MCF 10A (cell line): Measurements from ENCODE around the gene HBG1. TPM values are rescaled to one million over a fixed set of nuclear protein-coding genes. Genes with fewer than 3 reads are reported as not detected.

Experiments used
- BruUV-seq: library from RNA; stranded (reverse); fragments of 400-500 nt; replicated peaks from 2 replicates; lab custom pipeline; 2021; lab: Mats Ljungman, UMichigan
- CTCF ChIA-PET: fragments of 300-600 bp; sonication (Branson Sonifier 250); formaldehyde crosslinking; extraction: SDS; loops from one replicate; lab custom pipeline; 2021; ENCODE audit warnings: antibody characterized with exemption, inconsistent platforms; lab: Yijun Ruan, JAX
- POLR2A ChIA-PET: fragments of 300-600, 350-650 bp; sonication (Branson Sonifier 250); formaldehyde crosslinking; extraction: SDS; loops from one replicate; lab custom pipeline; 2020; ENCODE audit warnings: antibody characterized with exemption, inconsistent platforms; lab: Yijun Ruan, JAX
- DNase-seq: peaks from one replicate; pipeline ENCODE4 v3.0.0-alpha.2; 2018; ENCODE audit not compliant: unreplicated experiment
- H3K27ac Mint-ChIP-seq: one replicate; pipeline ENCODE4 v1.8.0; 2022; ENCODE audit warnings: mild to moderate bottlenecking, low read depth, mixed read lengths; ENCODE audit not compliant: unreplicated experiment
- H3K27me3 Mint-ChIP-seq: one replicate; pipeline ENCODE4 v1.8.0; 2022; ENCODE audit warnings: mixed read lengths; ENCODE audit not compliant: insufficient read depth, unreplicated experiment
- H3K36me3 Mint-ChIP-seq: one replicate; pipeline ENCODE4 v1.8.0; 2022; ENCODE audit warnings: mild to moderate bottlenecking, moderate library complexity, mixed read lengths; ENCODE audit not compliant: insufficient read depth, unreplicated experiment
- H3K4me1 Mint-ChIP-seq: one replicate; pipeline ENCODE4 v1.8.0; 2022; ENCODE audit warnings: mixed read lengths; ENCODE audit not compliant: insufficient read depth, unreplicated experiment
- H3K4me3 Mint-ChIP-seq: one replicate; pipeline ENCODE4 v1.8.0; 2022; ENCODE audit warnings: mild to moderate bottlenecking, moderate library complexity, mixed read lengths; ENCODE audit not compliant: unreplicated experiment
- H3K9me3 Mint-ChIP-seq: one replicate; pipeline ENCODE4 v1.8.0; 2022; ENCODE audit warnings: mixed read lengths; ENCODE audit not compliant: unreplicated experiment
- CTCF ChIP-seq: fragments of 200-600 bp; IDR thresholded peaks from one replicate; pipeline ENCODE4 v1.8.0; 2022; ENCODE audit warnings: antibody characterized with exemption, mild to moderate bottlenecking; ENCODE audit not compliant: unreplicated experiment
- intact Hi-C: fragments of 100-400 bp; cut with micrococcal nuclease; formaldehyde crosslinking; loops from 2 replicates; pipeline ENCODE4 v1.14.1; 2022
- total RNA-seq: library from RNA; stranded (reverse); gene quantifications from 2 replicates; pipeline ENCODE4 v1.2.3, GENCODE V29; 2022

The HBG1 gene
- total RNA-seq, 1 experiment from 2014 or later: not detected

- Mint-ChIP-seq H3K9me3 (no peaks in the 10 kb centered on the region), H3K4me1 (no peaks in the 10 kb centered on the region), H3K36me3 (no peaks in the 10 kb centered on the region), H3K27ac (no peak overlapping the region), H3K4me3 (no peak overlapping the region), H3K27me3 (peaks cover 30% of the 10 kb centered on the region)
- CTCF ChIA-PET: interaction anchor here (0.7 kb wide), 2 partner anchors 90 to 163 kb away, joined by 3 to 5 read pairs; no protein-coding TSS in a partner anchor
- POLR2A ChIA-PET: no interaction called here
- intact Hi-C loops: loop anchor here (5.0 kb wide), 1 partner anchor 666 kb away; no protein-coding TSS in a partner anchor
- no TSS peak for BruUV-seq
- no peak for TF ChIP-seq CTCF
- DNase-seq: no peak
These were observed 43.4 kb upstream of the HBG1 start for GRCh38 chr11:5293028-5293427.

- Mint-ChIP-seq H3K4me1 (no peaks in the 10 kb centered on the region), H3K36me3 (no peaks in the 10 kb centered on the region), H3K27me3 (peaks cover 13% of the 10 kb centered on the region), H3K4me3 (no peak overlapping the region), H3K9me3 (no peaks in the 10 kb centered on the region), H3K27ac (no peak overlapping the region)
- CTCF ChIA-PET: interaction anchor here (0.7 to 4.2 kb wide), 18 partner anchors 8 to 272 kb away, joined by 3 to 24 read pairs (median 4); partner anchors contain the start of gene OR51B4
- DNase-seq: peak; percentile 54
- POLR2A ChIA-PET: no interaction called here
- intact Hi-C loops: loop anchor here (1.0 to 5.0 kb wide), 5 partner anchors 87 to 664 kb away; partner anchors contain the start of gene OR52N2
- peak; percentile 68 for TF ChIP-seq CTCF
- no TSS peak for BruUV-seq
These were observed 41.7 kb upstream of the HBG1 start for GRCh38 chr11:5291207-5291838.

- CTCF ChIA-PET: interaction anchor here (0.6 to 4.2 kb wide), 19 partner anchors 9 to 1137 kb away, joined by 3 to 24 read pairs (median 3); no protein-coding TSS in a partner anchor
- BruUV-seq: no TSS peak
- DNase-seq: no peak
- no peaks in the 10 kb centered on the region for H3K9me3 Mint-ChIP-seq
- H3K4me3 Mint-ChIP-seq: no peak overlapping the region
- H3K27ac Mint-ChIP-seq: no peak overlapping the region
- peaks cover under 1% of the 10 kb centered on the region for H3K27me3 Mint-ChIP-seq
- H3K36me3 Mint-ChIP-seq: no peaks in the 10 kb centered on the region
- POLR2A ChIA-PET: interaction anchor here (0.6 kb wide), 1 partner anchor 912 kb away, joined by 3 read pairs; no protein-coding TSS in a partner anchor
- intact Hi-C loops: loop anchor here (2.0 to 5.0 kb wide), 2 partner anchors 91 to 663 kb away; no protein-coding TSS in a partner anchor
- H3K4me1 Mint-ChIP-seq: peaks cover 9% of the 10 kb centered on the region
- no peak for TF ChIP-seq CTCF
These were observed 40.4 kb upstream of the HBG1 start for GRCh38 chr11:5290106-5290505.

GRCh38 chr11:5289696-5290095 is 40.0 kb upstream of the HBG1 start:
- H3K27me3 Mint-ChIP-seq: no peaks in the 10 kb centered on the region

More at GRCh38 chr11:5289696-5290095, 40.0 kb upstream of the HBG1 start:
- no peak for TF ChIP-seq CTCF
- ChIA-PET POLR2A (interaction anchor here (0.6 kb wide), 1 partner anchor 913 kb away, joined by 3 read pairs; no protein-coding TSS in a partner anchor), CTCF (interaction anchor here (0.6 to 4.2 kb wide), 7 partner anchors 8 to 520 kb away, joined by 3 to 24 read pairs (median 4); no protein-coding TSS in a partner anchor)
- Mint-ChIP-seq H3K36me3 (no peaks in the 10 kb centered on the region), H3K4me1 (peaks cover 9% of the 10 kb centered on the region), H3K27ac (no peak overlapping the region), H3K9me3 (no peaks in the 10 kb centered on the region), H3K4me3 (no peak overlapping the region)
- intact Hi-C loops: loop anchor here (2.0 to 5.0 kb wide), 2 partner anchors 91 to 662 kb away; no protein-coding TSS in a partner anchor
- no peak for DNase-seq
- no TSS peak for BruUV-seq
